H9 (cell line): ENCODE measurements around the gene MOB3A. TPM values are rescaled to one million over a fixed set of nuclear protein-coding genes. Genes with fewer than 3 reads are reported as not detected.
A peak's percentile ranks its signal among the peaks of the same experiment; 100 is the strongest.

ENCODE experiments used
- DNase-seq: peaks from one replicate; pipeline ENCODE4 v3.0.0-alpha.2; 2017
- H2AFZ ChIP-seq: one replicate; pipeline ENCODE4 v1.6.1; 2013; ENCODE audit warnings: mild to moderate bottlenecking, low read length, control low read depth, moderate library complexity
- H2AK5ac ChIP-seq: 2 replicates; pipeline ENCODE4 v1.6.1; 2013; ENCODE audit warnings: low read length, control low read depth, mixed read lengths; ENCODE audit not compliant: insufficient read length
- H2BK120ac ChIP-seq: one replicate; pipeline ENCODE4 v1.6.1; 2013; ENCODE audit warnings: low read depth, mild to moderate bottlenecking, low read length, control low read depth, inconsistent platforms; ENCODE audit not compliant: poor library complexity, severe bottlenecking
- H2BK12ac ChIP-seq: 2 replicates; pipeline ENCODE4 v1.6.1; 2013; ENCODE audit warnings: low read length, control low read depth, mixed read lengths, low read depth; ENCODE audit not compliant: insufficient read length
- H2BK15ac ChIP-seq: 2 replicates; pipeline ENCODE4 v1.6.1; 2013; ENCODE audit warnings: low read depth, low read length, control low read depth
- H2BK20ac ChIP-seq: one replicate; pipeline ENCODE4 v1.6.1; 2013; ENCODE audit warnings: low read depth, mild to moderate bottlenecking, low read length, control low read depth, inconsistent platforms; ENCODE audit not compliant: poor library complexity, severe bottlenecking
- H2BK5ac ChIP-seq: 2 replicates; pipeline ENCODE4 v1.6.1; 2013; ENCODE audit warnings: low read length, control low read depth, mixed read lengths; ENCODE audit not compliant: insufficient read length
- H3K14ac ChIP-seq: 2 replicates; pipeline ENCODE4 v1.6.1; 2013; ENCODE audit warnings: low read length, control low read depth; ENCODE audit not compliant: insufficient read depth
- H3K18ac ChIP-seq: 2 replicates; pipeline ENCODE4 v1.6.1; 2013; ENCODE audit warnings: low read depth, mild to moderate bottlenecking, mixed read lengths, low read length, control low read depth; ENCODE audit not compliant: insufficient read length
- H3K23ac ChIP-seq: 2 replicates; pipeline ENCODE4 v1.6.1; 2013; ENCODE audit warnings: low read length, control low read depth, mixed read lengths, low read depth; ENCODE audit not compliant: insufficient read length
- H3K23me2 ChIP-seq: 2 replicates; pipeline ENCODE4 v1.6.1; 2013; ENCODE audit warnings: low read depth, mild to moderate bottlenecking, mixed read lengths, low read length, control low read depth; ENCODE audit not compliant: insufficient read length, poor library complexity, severe bottlenecking
- H3K27ac ChIP-seq: 2 replicates; pipeline ENCODE4 v1.5.1; 2013; ENCODE audit warnings: low read length, control low read depth, mixed read lengths, low read depth; ENCODE audit not compliant: insufficient read length
- H3K27me3 ChIP-seq: 2 replicates; pipeline ENCODE4 v1.6.1; 2013; ENCODE audit warnings: low read length, control low read depth, inconsistent platforms; ENCODE audit not compliant: insufficient read depth
- H3K4ac ChIP-seq: 2 replicates; pipeline ENCODE4 v1.6.1; 2013; ENCODE audit warnings: low read depth, mild to moderate bottlenecking, control low read depth, inconsistent platforms, low read length, moderate library complexity
- H3K4me1 ChIP-seq: 2 replicates; pipeline ENCODE4 v1.6.1; 2013; ENCODE audit warnings: low read length, control low read depth, inconsistent platforms; ENCODE audit not compliant: insufficient read depth
- H3K4me2 ChIP-seq: 2 replicates; pipeline ENCODE4 v1.6.1; 2013; ENCODE audit warnings: low read length, control low read depth, mixed read lengths; ENCODE audit not compliant: insufficient read length, insufficient read depth
- H3K56ac ChIP-seq: 2 replicates; pipeline ENCODE4 v1.6.1; 2013; ENCODE audit warnings: low read depth, mild to moderate bottlenecking, mixed read lengths, low read length, control low read depth; ENCODE audit not compliant: insufficient read length
- H3K79me1 ChIP-seq: 2 replicates; pipeline ENCODE4 v1.6.1; 2013; ENCODE audit warnings: low read depth, mild to moderate bottlenecking, moderate library complexity, low read length, control low read depth, inconsistent platforms; ENCODE audit not compliant: insufficient read depth, poor library complexity, severe bottlenecking
- H3K79me2 ChIP-seq: 2 replicates; pipeline ENCODE4 v1.6.1; 2013; ENCODE audit warnings: low read length, control low read depth, inconsistent platforms; ENCODE audit not compliant: insufficient read depth
- H3K9ac ChIP-seq: 2 replicates; pipeline ENCODE4 v1.6.1; 2013; ENCODE audit warnings: low read length, control low read depth, mixed read lengths; ENCODE audit not compliant: insufficient read length; ENCODE audit errors: extremely low read depth
- H3K9me3 ChIP-seq: one replicate; pipeline ENCODE4 v1.6.1; 2013; ENCODE audit warnings: low read depth, low read length, inconsistent platforms; ENCODE audit not compliant: control insufficient read depth
- H3T11ph ChIP-seq: one replicate; pipeline ENCODE4 v1.6.1; 2013; ENCODE audit warnings: mild to moderate bottlenecking, low read length, control low read depth, inconsistent platforms
- H4K20me1 ChIP-seq: one replicate; pipeline ENCODE4 v1.6.1; 2013; ENCODE audit not compliant: control insufficient read depth, insufficient read length, insufficient read depth
- H4K5ac ChIP-seq: 2 replicates; pipeline ENCODE4 v1.6.1; 2013; ENCODE audit warnings: low read depth, mild to moderate bottlenecking, mixed read lengths, low read length, control low read depth; ENCODE audit not compliant: insufficient read length
- H4K8ac ChIP-seq: replicated peaks from 2 replicates; pipeline ENCODE4 v1.6.1; 2013; ENCODE audit warnings: low read length, control low read depth, mixed read lengths, low read depth; ENCODE audit not compliant: insufficient read length
- H4K91ac ChIP-seq: 2 replicates; pipeline ENCODE4 v1.6.1; 2013; ENCODE audit warnings: low read depth, mild to moderate bottlenecking, moderate library complexity, mixed read lengths, low read length, control low read depth; ENCODE audit not compliant: insufficient read length
- H3K27ac Mint-ChIP-seq, 3 experiments: 2 replicates in 2 of 3; 3 replicates in 1 of 3; pipeline ENCODE4 v1.8.0; 2020 to 2021; ENCODE audit warnings: mixed read lengths in 3 of 3, mild to moderate bottlenecking in 1 of 3, moderate library complexity in 1 of 3
- H3K27me3 Mint-ChIP-seq: 2 replicates; pipeline ENCODE4 v1.8.0; 2021; ENCODE audit warnings: low read depth, mild to moderate bottlenecking, moderate library complexity, mixed read lengths
- H3K36me3 Mint-ChIP-seq, 3 experiments: 2 replicates in 2 of 3; 3 replicates in 1 of 3; pipeline ENCODE4 v1.8.0; 2020 to 2021; ENCODE audit warnings: low read depth in 3 of 3, mixed read lengths in 3 of 3; ENCODE audit not compliant: insufficient read depth in 1 of 3
- H3K4me1 Mint-ChIP-seq, 2 experiments: 2 replicates each; pipeline ENCODE4 v1.8.0; 2020; ENCODE audit warnings: mixed read lengths in 2 of 2
- H3K4me3 Mint-ChIP-seq, 2 experiments: 2 replicates in 1 of 2; 3 replicates in 1 of 2; pipeline ENCODE4 v1.8.0; 2020 to 2021; ENCODE audit warnings: mild to moderate bottlenecking in 2 of 2, mixed read lengths in 2 of 2, moderate library complexity in 1 of 2
- H3K9me3 Mint-ChIP-seq, 2 experiments: 2 replicates in 1 of 2; 3 replicates in 1 of 2; pipeline ENCODE4 v1.8.0; 2020; ENCODE audit warnings: mild to moderate bottlenecking in 2 of 2, mixed read lengths in 2 of 2, moderate library complexity in 1 of 2
- CTCF ChIP-seq: fragments of 200-600 bp; sonication (generic); conservative IDR thresholded peaks from 3 replicates; pipeline ENCODE4 v1.8.0; 2021; ENCODE audit warnings: antibody characterized with exemption, mild to moderate bottlenecking
- WGBS: extraction: QIAGEN DNeasy Blood & Tissue Kit; methylation state at CpG from one replicate; pipeline ENCODE4 v1.1.7; 2013; ENCODE audit warnings: missing lambda C conversion rate, low lambda C conversion rate, mixed read lengths; ENCODE audit not compliant: insufficient read length; ENCODE audit errors: extremely low coverage; 5-methylcytosine and 5-hydroxymethylcytosine counted together
- total RNA-seq: library from RNA; stranded (reverse); gene quantifications from 2 replicates; pipeline ENCODE4 v1.2.1, GENCODE V29; 2021

The MOB3A gene
- total RNA-seq, 1 experiment from 2014 or later = 11.5 TPM

- H3K23me2 ChIP-seq = no peaks in the 10 kb centered on the region
- WGBS = no CpG with 5 or more reads among the region's 25 CpGs
- H3T11ph ChIP-seq = no peak overlapping the region
- DNase-seq = peak; percentile 70
- H2AFZ ChIP-seq = no peak overlapping the region
- no peak overlapping the region for H3K4me2 ChIP-seq
- no peaks in the 10 kb centered on the region for H3K4me1 ChIP-seq
- no peak overlapping the region for H3K56ac ChIP-seq
- H4K20me1 ChIP-seq = no peaks in the 10 kb centered on the region
- H3K27ac ChIP-seq = no peak overlapping the region
- Mint-ChIP-seq H3K36me3 (peaks cover 35 to 80% (median 67%) of the 10 kb centered on the region in 3 experiments; a peak in 6 of 7 replicates), H3K4me3 (no peak overlapping the region), H3K27me3 (no peaks in the 10 kb centered on the region), H3K9me3 (no peaks in the 10 kb centered on the region), H3K27ac (no peak overlapping the region), H3K4me1 (no peaks in the 10 kb centered on the region)
- no peak overlapping the region for H2BK5ac ChIP-seq
- no peak overlapping the region for H2BK20ac ChIP-seq
- no peak overlapping the region for H3K4ac ChIP-seq
- H2AK5ac ChIP-seq = no peak overlapping the region
- no peak overlapping the region for H4K91ac ChIP-seq
- H3K14ac ChIP-seq = no peak overlapping the region
- no peak overlapping the region for H4K5ac ChIP-seq
- no peak overlapping the region for H4K8ac ChIP-seq
- no peak overlapping the region for H3K9ac ChIP-seq
- no peak overlapping the region for H3K18ac ChIP-seq
- H3K79me1 ChIP-seq = no peaks in the 10 kb centered on the region
- H3K23ac ChIP-seq = no peak overlapping the region
- no peak for TF ChIP-seq CTCF
- H2BK15ac ChIP-seq = no peak overlapping the region
- H3K9me3 ChIP-seq = no peaks in the 10 kb centered on the region
- H2BK12ac ChIP-seq = no peak overlapping the region
- no peaks in the 10 kb centered on the region for H3K79me2 ChIP-seq
- no peaks in the 10 kb centered on the region for H3K27me3 ChIP-seq
- no peak overlapping the region for H2BK120ac ChIP-seq
These were observed 27.7 kb upstream of the MOB3A start for GRCh38 chr19:2123682-2124387.
